HepG2 (cell line): ENCODE measurements around the gene AAR2. TPM values are rescaled to one million over a fixed set of nuclear protein-coding genes. Genes with fewer than 3 reads are reported as not detected.

Experiments
- E2F5 ChIP-seq: sonication (generic); formaldehyde crosslinking; conservative IDR thresholded peaks from 2 replicates; pipeline ENCODE4 v1.4.0; 2020; ENCODE audit warnings: missing genetic modification reagents
- ESRRA ChIP-seq: sonication (generic); formaldehyde crosslinking; IDR thresholded peaks from 2 replicates; pipeline ENCODE4 v1.5.1; 2020; ENCODE audit warnings: mild to moderate bottlenecking, low read depth, missing genetic modification reagents
- MAZ ChIP-seq, 2 experiments: sonication (generic) in 1 of 2; formaldehyde crosslinking in 1 of 2; IDR thresholded peaks; 2 replicates each; pipeline versions ENCODE4 v1.5.0 to v1.6.1; 2012 to 2020; ENCODE audit warnings: low read depth in 2 of 2, mild to moderate bottlenecking in 2 of 2, borderline replicate concordance in 1 of 2, improper control_type of control experiment in 1 of 2, low read length in 1 of 2, missing genetic modification reagents in 1 of 2, moderate library complexity in 1 of 2
- MLX ChIP-seq: IDR thresholded peaks from 2 replicates; pipeline ENCODE4 v1.6.1; 2016
- ZHX2 ChIP-seq, 2 experiments: sonication (generic) in 1 of 2; formaldehyde crosslinking in 1 of 2; IDR thresholded peaks; 2 replicates each; pipeline versions ENCODE4 v1.6.1 to v1.9.0; 2014 to 2022; ENCODE audit warnings: antibody characterized with exemption in 1 of 2, borderline replicate concordance in 1 of 2, inconsistent platforms in 1 of 2, low read depth in 1 of 2, missing genetic modification reagents in 1 of 2
- ZNF33B ChIP-seq: sonication (generic); formaldehyde crosslinking; IDR thresholded peaks from 2 replicates; pipeline ENCODE4 v1.5.1; 2020; ENCODE audit warnings: mild to moderate bottlenecking, missing genetic modification reagents
- ZNF562 ChIP-seq: sonication (generic); formaldehyde crosslinking; IDR thresholded peaks from 2 replicates; pipeline ENCODE4 v1.8.0; 2022; ENCODE audit warnings: missing genetic modification reagents, borderline replicate concordance
- ZNF629 ChIP-seq: sonication (generic); formaldehyde crosslinking; conservative IDR thresholded peaks from 2 replicates; pipeline ENCODE4 v1.5.0; 2020; ENCODE audit warnings: missing genetic modification reagents
- polyA plus RNA-seq, 8 experiments: library from polyadenylated mRNA; depleted of rRNA in 3 of 8; stranded (reverse) in 7 of 8; unstranded in 1 of 8; fragments of >200 nt; fragmentation: Illumina TruSeq in 4 of 8; extraction: Trizol in 4 of 8; gene quantifications; 2 replicates each; pipeline versions ENCODE4 v1.2.1 to v1.2.3, GENCODE V29; 2011 to 2016; ENCODE audit warnings: low read depth in 4 of 8, missing spikeins in 1 of 8, mixed read lengths in 1 of 8; ENCODE audit not compliant: insufficient read depth in 1 of 8
- total RNA-seq, 5 experiments: library from RNA; depleted of rRNA; stranded (reverse); fragments of >200 nt; fragmentation: Illumina TruSeq; extraction: Trizol; gene quantifications; 2 replicates each; pipeline ENCODE4 v1.2.3, GENCODE V29; 2016; ENCODE audit warnings: low read depth in 1 of 5

AAR2 gene
- total and polyA plus RNA-seq, 2 of the 13 experiments (the other 11 are each of a cell fraction or from before 2014, with no cell fraction given): 45.2 to 46.2 TPM

- TF ChIP-seq MAZ (IDR thresholded peaks at IDR 0.05; ENCODE audit: borderline replicate concordance, low read depth, low read length) (no peak), MAZ (CRISPR knock-in tag; IDR thresholded peaks at IDR 0.05; ENCODE audit: low read depth) (no peak), ZNF629 (no peak), ZNF562 (CRISPR knock-in tag) (no peak), E2F5 (CRISPR knock-in tag) (no peak), ESRRA (CRISPR knock-in tag) (no peak), ZNF33B (no peak), ZHX2 (IDR thresholded peaks at IDR 0.05; ENCODE audit: low read depth) (no peak), ZHX2 (CRISPR knock-in tag; IDR thresholded peaks at IDR 0.05; ENCODE audit: borderline replicate concordance) (no peak), MLX (CRISPR knock-in tag) (no peak)
Observed at GRCh38 chr20:36200451-36200850, 35.8 kb upstream of the AAR2 start (continued).
